Muscle of arm (tissue), 12 donors: ENCODE measurements around the gene BTBD9. TPM values are rescaled to one million over a fixed set of nuclear protein-coding genes. Genes with fewer than 3 reads are reported as not detected.

Experiments
- DNase-seq: peaks from one replicate; pipeline ENCODE4 v3.0.0-alpha.2; 2013
- polyA plus RNA-seq, 12 donors: library from polyadenylated mRNA; unstranded; fragments of 120-200 nt; gene quantifications; one replicate each; pipeline ENCODE4 v1.2.1, GENCODE V29; 2013; ENCODE audit not compliant: insufficient read length in 12 of 12

The BTBD9 gene
- polyA plus RNA-seq, 12 donors: 7.6 to 9.8 (median 8.5) TPM; not detected in 1

GRCh38 chr6:38287487-38287886, 352.2 kb downstream of the BTBD9 start:
- no peak for DNase-seq

GRCh38 chr6:38284802-38285394, 354.8 kb downstream of the BTBD9 start:
- no peak for DNase-seq

GRCh38 chr6:38283734-38284362, 355.9 kb downstream of the BTBD9 start:
- DNase-seq: no peak

GRCh38 chr6:38282911-38283310, 356.8 kb downstream of the BTBD9 start:
- no peak for DNase-seq

- no peak for DNase-seq
Observed at GRCh38 chr6:38281126-38281525, 358.6 kb downstream of the BTBD9 start.

- peak; percentile 24 for DNase-seq
Observed at GRCh38 chr6:38279963-38280588, 359.7 kb downstream of the BTBD9 start.

- no peak for DNase-seq
Observed at GRCh38 chr6:38279423-38279822, 360.3 kb downstream of the BTBD9 start.

- no peak for DNase-seq
Observed at GRCh38 chr6:38273325-38273724, 366.4 kb downstream of the BTBD9 start.

- DNase-seq: no peak
Observed at GRCh38 chr6:38272222-38272621, 367.5 kb downstream of the BTBD9 start.

- no peak for DNase-seq
Observed at GRCh38 chr6:38271081-38271480, 368.6 kb downstream of the BTBD9 start.

GRCh38 chr6:38270367-38270766, 369.4 kb downstream of the BTBD9 start:
- no peak for DNase-seq

GRCh38 chr6:38269461-38270172, 370.1 kb downstream of the BTBD9 start:
- no peak for DNase-seq

- DNase-seq: no peak
Observed at GRCh38 chr6:38268342-38268741, 371.4 kb downstream of the BTBD9 start.

GRCh38 chr6:38266921-38267354, 372.8 kb downstream of the BTBD9 start:
- no peak for DNase-seq

GRCh38 chr6:38264605-38265004, 375.1 kb downstream of the BTBD9 start:
- DNase-seq: no peak

- no peak for DNase-seq
Observed at GRCh38 chr6:38262609-38263008, 377.1 kb downstream of the BTBD9 start.

GRCh38 chr6:38262026-38262425, 377.7 kb downstream of the BTBD9 start:
- peak; percentile 76 for DNase-seq

GRCh38 chr6:38261626-38262025, 378.1 kb downstream of the BTBD9 start:
- no peak for DNase-seq

GRCh38 chr6:38259736-38260135, 380.0 kb downstream of the BTBD9 start:
- no peak for DNase-seq

- no peak for DNase-seq
Observed at GRCh38 chr6:38248500-38249234, 391.1 kb downstream of the BTBD9 start.

- DNase-seq: no peak
Observed at GRCh38 chr6:38245295-38245694, 394.4 kb downstream of the BTBD9 start.

- DNase-seq: no peak
Observed at GRCh38 chr6:38244869-38245268, 394.9 kb downstream of the BTBD9 start.
